Measurements from ENCODE around the gene IFIH1.

The IFIH1 gene

GRCh38 chr2:162256591-162256991 lies 61.9 kb downstream of the IFIH1 start:
- DNase-seq = no peak

DNA sequence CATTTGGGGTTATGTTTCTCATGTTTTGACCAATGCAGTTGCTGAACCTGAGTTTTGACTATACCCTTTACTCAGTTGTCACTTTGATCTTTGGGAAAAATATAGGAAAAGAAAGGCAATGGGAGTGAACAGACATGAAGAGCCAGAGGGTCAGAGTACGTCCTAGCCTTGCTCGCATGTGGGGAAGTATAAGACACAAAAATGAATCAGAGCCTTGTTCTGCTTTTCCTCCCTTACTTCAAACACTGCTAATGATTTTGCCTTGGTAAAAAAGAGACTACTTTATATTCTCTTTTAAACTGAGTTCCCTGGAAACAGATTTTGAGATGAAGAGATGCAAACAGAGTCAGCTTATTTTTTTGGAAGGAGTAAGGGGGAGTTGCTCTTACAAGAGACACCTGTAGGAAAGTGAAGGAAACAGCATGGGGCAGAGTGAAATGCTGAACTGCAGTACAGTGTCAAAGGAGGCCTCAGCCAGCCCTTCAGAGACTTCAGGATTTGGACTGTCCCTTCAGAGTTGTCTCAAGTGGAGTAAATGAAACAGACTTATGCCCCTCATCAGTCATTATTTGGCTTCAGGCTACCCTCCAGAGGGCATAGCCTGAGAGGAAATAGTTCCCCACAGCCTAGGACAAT lies 64.1 kb downstream of the IFIH1 start:
- no peak for DNase-seq

DNA sequence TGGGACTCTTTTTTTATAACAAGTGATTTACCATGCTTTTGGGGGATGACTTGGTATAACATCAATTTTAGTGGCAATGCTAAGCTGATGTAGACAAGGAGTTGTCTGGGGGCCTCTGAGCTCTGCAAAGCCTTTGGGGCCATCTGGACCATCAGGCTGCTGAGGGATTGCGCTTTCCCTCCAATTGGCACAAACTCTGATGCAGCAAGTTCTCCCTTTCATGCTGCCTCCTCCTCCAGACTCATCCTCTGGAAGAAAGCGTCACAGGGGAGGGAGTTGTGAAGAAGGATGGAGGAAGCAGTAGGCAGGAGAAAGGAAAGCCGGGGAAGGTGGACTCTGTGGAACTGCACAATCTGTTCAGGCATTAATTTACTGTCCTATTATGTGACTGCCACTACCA lies 65.0 kb downstream of the IFIH1 start:
- DNase-seq = no peak

GRCh38 chr2:162252153-162252552 lies 66.3 kb downstream of the IFIH1 start:
- DNase-seq = no peak

- no peak for DNase-seq
These were observed 72.7 kb downstream of the IFIH1 start for GRCh38 chr2:162245781-162246180.

DNA sequence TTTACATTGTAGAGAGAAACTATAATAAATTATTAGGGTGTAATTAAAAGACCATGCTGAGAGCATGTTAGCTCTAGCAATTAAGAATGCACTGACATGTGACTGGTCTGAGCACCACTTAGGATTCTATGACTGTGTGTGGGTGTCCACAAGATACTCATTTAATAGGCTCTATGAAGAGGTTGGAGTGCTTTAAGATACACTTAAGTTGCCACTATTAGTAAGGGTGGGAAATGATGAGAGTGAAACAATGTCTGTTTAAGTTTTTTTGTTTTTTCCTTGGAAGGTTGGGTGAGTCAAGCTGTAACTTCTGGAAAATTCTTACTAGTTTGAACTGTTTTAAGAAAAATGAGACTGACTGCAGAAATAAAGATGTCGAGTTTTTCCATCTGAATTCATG lies 73.4 kb downstream of the IFIH1 start:
- no peak for DNase-seq

DNA sequence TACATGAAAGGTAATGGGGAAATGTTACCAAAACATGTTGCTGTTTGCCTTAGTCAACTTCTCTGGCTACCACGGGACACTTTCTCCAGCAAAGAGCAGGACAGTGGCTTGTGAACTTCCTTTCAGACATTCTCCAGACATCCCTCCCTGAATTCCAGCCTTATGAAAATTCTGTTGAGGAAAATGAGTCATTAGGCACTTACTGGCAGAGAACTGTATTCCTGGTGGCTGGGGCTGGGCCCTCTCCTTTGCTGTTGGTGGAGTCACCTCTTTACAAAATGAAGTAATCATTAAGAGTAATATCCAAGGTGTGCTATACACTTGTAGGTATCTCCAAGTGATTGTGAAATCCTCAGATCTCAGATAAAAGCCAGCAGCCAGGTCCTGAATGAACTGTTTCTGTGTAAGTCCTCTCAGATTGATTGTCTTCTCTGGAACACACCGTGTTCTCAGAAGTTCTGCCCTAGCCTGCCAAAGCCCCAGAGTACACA lies 73.9 kb downstream of the IFIH1 start:
- DNase-seq = no peak

DNA sequence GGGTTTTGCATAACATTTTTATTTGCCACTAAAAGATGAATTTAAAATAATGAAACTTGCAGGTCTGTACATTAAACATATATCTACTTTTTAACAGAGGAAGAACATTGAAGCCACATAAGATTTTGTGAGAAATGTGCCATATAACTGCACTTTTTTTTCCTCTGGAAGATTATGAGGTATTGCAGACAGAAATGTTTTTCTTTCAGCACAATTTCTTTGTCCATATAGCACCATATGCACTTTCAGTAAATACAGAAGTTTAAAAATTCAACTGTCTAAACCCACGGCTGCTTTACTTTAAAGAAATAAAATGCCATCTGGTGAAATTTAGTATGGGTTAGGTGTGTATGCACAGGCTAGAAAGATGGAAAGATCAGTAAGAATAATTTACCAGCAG lies 74.8 kb downstream of the IFIH1 start:
- DNase-seq = no peak

GRCh38 chr2:162243294-162243693 lies 75.2 kb downstream of the IFIH1 start, which contains the start of gene FAP:
TSS of gene FAP (minus strand) at chr2:162243445. CDS start at chr2:162243327, 118 bp downstream.
- no peak for DNase-seq

DNA sequence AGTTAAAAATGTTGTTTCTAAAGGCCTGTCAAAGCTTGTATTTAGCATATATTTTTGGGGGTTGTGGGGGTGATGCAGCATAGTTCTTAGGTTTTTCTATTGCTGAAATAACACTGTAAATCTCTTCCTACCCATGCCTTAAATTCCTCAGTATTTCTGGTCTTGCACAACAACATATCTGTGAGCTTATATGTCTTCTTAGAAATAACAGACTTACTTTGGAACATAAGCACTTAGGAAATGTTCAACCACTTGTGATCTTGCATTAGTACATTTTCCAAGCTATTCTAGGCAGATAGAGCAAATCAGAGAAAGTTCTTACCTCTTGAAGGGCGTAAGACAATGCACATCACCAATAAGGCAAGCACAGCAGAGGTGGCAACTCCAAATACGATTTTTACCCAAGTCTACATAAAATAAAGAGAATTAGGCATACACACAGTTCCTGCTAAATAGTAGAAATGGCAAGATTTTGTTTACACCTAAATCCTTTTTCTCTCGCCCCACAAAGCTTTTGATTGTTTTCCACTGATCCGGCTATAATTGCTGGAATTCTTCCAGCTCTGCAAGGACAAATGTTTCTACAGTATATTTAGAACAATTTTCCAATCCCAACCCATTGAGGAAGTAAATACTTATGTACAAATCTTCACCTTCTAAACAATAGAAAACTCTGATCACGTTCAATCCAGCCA lies 75.8 kb downstream of the IFIH1 start:
- no peak for DNase-seq

DNA sequence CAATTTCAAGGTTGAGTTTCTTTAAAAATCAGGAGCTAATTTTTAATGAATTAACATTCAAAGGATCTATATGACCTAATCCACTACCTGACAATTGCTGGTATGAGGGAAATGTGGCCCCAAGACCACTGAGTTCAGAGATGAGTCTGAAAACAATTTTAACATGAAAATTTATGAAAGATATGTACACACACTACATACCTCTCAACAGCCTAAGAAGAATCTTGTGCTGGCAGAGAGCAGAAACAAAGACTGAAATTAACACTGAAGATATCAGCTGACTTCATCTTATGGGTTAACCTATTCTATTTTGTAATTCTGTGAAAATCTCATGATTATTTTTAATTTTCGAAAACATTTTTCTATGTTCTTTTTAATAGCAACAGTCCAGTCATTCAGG lies 76.9 kb downstream of the IFIH1 start:
- DNase-seq = no peak

DNA sequence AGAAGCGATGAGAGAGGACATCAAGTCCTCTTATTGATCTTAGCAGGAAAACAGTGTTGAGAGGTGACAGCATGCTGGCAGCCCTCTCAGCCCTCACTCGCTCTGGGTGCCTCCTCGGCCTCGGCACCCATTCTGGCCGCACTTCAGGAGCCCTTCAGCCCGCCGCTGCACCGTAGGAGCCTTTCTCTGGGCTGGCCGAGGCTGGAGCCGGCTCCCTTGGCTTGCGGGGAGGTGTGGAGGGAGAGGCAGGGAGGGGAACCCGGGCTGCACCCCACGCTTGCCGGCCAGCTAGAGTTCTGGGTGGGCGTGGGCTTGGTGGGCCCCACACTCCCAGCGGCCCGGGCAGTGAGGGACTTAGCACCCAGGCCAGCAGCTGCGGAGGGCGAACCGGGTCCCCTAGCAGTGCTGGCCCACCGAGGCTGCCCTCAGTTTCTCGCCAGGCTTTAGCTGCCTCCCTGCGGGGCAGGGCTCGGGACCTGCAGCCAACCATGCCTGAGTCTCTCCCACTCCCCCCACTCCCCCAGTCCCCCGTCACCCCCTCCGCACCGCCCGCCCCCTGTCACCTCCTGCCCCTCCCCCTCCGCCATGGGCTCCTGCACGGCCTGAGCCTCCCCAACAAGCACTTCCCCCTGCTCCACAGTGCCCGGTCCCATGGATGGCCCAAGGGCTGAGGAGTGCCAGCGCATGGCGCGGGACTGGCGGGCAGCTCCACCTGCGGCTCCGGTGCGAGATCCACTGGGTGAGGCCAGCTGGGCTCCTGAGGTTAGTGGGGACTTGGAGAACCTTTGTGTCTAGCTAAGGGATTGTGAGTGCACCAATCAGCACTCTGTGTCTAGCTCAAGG lies 83.6 kb downstream of the IFIH1 start:
- DNase-seq = no peak

DNA sequence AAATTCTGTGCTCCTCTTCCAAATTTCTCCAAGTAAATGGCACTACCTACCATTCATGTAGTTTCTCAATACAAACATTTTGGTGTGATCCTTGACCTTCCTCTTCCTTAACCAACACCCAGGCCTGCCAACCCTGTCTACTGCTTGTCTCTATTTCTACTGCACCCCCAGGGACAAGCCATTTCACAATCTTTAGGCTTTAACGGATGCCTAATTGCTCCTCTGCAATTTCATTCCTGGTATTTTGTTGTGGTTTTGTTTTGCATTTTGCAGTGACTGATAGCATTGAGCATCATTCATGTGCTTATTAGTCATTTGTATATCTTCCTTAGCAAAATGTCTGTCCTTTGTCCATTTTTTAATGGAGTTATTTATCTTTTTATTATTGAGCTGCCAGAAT lies 85.3 kb downstream of the IFIH1 start:
- no peak for DNase-seq

- DNase-seq = no peak
These were observed 85.8 kb downstream of the IFIH1 start for GRCh38 chr2:162232671-162233070.

GRCh38 chr2:162232027-162232426 lies 86.5 kb downstream of the IFIH1 start:
- DNase-seq = no peak

DNA sequence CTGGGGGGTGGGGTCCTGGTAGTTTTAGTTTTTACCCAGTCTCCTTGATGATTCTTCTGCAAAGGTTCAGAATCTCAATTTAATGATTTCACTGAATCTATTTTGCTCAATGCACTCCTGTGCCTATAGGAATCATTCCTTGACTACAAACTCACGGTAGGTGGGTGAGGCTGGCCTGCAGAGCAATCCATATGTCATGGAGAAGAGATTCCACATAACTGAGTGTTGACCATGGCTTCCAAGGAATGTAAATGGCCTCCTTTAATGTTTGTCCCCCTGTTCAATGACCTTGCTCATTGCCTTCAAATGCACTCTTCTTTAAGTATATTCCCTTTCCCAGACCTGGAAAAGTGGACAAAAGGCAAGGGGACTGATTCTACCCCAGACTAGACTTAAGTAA lies 87.7 kb downstream of the IFIH1 start:
- DNase-seq = no peak

GRCh38 chr2:162226836-162227235 lies 91.6 kb downstream of the IFIH1 start:
- no peak for DNase-seq

GRCh38 chr2:162221064-162221463 lies 97.4 kb downstream of the IFIH1 start:
- peak; percentile 46 to 53 for DNase-seq

DNA sequence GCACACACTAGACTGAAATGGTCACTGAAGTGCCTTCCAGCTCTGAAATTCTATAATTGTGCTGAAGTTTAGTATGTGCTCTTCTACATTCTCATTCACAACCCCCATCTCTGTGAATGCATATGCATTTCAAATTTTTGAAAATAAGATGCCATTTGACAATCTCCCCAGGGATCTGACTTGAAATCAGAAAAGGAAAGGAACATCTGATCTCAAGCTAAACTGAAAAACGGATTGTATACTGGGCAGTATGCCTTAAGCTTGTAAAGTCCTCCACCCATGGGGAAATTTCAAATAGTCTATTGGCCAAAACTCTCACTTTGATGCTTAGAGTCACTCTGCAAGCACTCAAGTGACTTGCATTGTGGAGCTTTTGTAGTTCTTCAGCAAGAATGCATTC lies 98.1 kb downstream of the IFIH1 start:
- no peak for DNase-seq

DNA sequence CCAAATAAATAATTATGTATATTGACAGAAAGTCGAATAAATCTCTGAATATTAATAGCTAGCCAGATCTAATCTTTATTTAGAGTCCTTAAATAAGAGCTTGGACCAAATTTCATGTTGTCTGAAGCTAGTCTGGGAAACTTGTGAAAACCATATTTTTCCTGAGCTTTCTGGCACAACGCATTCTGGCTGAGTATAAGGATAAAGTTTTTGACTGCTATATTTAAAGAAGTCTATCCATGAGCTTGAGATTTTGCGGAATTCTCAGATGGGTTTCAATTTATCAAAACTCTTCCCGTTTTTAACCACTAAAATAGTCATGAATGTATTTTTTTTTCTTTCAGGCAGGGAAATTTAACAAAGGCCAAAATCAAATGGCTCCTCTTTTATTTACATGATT lies 99.1 kb downstream of the IFIH1 start:
- no peak for DNase-seq

- no peak for DNase-seq
These were observed 100.9 kb downstream of the IFIH1 start for GRCh38 chr2:162217598-162217997.
